NCI-H82 treated with DMSO at 0.1 percent for 48 hours (cell line): Measurements from ENCODE around the gene LSM11.
A peak's percentile ranks its signal among the peaks of the same experiment; 100 is the strongest.

ENCODE experiments used
- DNase-seq: peaks from one replicate; lab custom pipeline; 2025; ENCODE audit not compliant: unreplicated experiment; lab: John Stamatoyannopoulos, UW

Gene LSM11

GRCh38 chr5:157732596-157733262 is 10.8 kb upstream of the LSM11 start:
- no peak for DNase-seq

- DNase-seq = no peak
Observed at GRCh38 chr5:157734436-157734835, 9.1 kb upstream of the LSM11 start.

GRCh38 chr5:157735991-157736390 is 7.5 kb upstream of the LSM11 start:
- no peak for DNase-seq

- DNase-seq = no peak
Observed at GRCh38 chr5:157739388-157740228, 3.9 kb upstream of the LSM11 start.

- no peak for DNase-seq
Observed at GRCh38 chr5:157740229-157740610, 3.3 kb upstream of the LSM11 start.

- no peak for DNase-seq
Observed at GRCh38 chr5:157741131-157741530, 2.4 kb upstream of the LSM11 start.

GRCh38 chr5:157744051-157745011 is 819 bp downstream of the LSM11 start:
- peak; percentile 33 for DNase-seq

GRCh38 chr5:157745041-157745456 is 1.5 kb downstream of the LSM11 start:
- DNase-seq = no peak

- no peak for DNase-seq
Observed at GRCh38 chr5:157747173-157747740, 3.7 kb downstream of the LSM11 start.

GRCh38 chr5:157747766-157748700 is 4.5 kb downstream of the LSM11 start:
- DNase-seq = no peak

GRCh38 chr5:157748760-157749461 is 5.4 kb downstream of the LSM11 start:
- DNase-seq = no peak

- no peak for DNase-seq
Observed at GRCh38 chr5:157749462-157749799, 5.9 kb downstream of the LSM11 start.

GRCh38 chr5:157750320-157750719 is 6.8 kb downstream of the LSM11 start:
- DNase-seq = no peak

- DNase-seq = no peak
Observed at GRCh38 chr5:157756122-157756521, 12.6 kb downstream of the LSM11 start.

- no peak for DNase-seq
Observed at GRCh38 chr5:157758706-157759105, 15.2 kb downstream of the LSM11 start.

GRCh38 chr5:157761690-157762621 is 18.4 kb downstream of the LSM11 start:
- DNase-seq = peak; percentile 41

- DNase-seq = no peak
Observed at GRCh38 chr5:157764531-157764930, 21.0 kb downstream of the LSM11 start.

GRCh38 chr5:157766442-157766841 is 22.9 kb downstream of the LSM11 start:
- no peak for DNase-seq
